ENCODE data around the gene APH1A.
"Not testable (repeated sequence)": the region's sequence is repeated elsewhere in the genome, so short reads cannot be mapped to it uniquely, and the experiment has no call there.

Gene APH1A

DNA sequence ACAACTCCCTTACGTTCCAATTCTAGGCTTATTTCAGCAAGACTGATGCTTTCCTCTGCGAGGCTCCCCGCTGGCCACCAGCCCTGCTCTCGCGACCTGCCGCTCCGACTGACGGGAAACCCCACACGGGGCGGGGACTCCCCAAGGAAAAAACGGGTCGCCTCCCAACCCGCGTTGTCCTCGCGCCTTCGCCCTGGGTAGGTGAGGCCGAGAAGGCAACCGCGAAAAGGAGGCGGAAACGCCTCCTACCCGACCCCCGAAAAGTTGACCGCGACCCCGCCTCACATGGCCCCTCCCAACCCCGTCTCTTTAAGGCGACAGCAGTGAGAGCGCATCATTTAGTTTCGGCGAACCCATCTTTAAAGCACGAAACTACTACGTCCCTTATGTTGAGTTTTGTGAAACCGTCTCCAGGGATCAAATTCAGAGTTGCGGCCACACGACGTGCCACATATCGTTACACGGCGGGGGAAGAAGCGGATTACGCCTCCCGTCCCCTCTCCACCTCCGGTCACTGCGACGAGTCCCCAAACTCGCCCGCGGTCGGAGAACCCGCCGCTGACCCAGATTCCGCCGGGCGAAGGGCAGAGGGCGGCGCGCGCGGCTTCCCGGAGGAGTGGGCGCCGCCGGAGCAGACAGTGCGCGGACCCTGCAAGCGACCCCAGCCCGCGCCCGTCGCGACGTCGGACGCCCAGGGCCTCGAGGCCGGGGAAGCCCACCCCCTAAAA, 34.1 kb downstream of the APH1A start:
- FAIRE-seq (peak; percentile 87), DNase-seq (ENCODE audit: insufficient read length, low spot score) (peak; percentile 45)

DNA sequence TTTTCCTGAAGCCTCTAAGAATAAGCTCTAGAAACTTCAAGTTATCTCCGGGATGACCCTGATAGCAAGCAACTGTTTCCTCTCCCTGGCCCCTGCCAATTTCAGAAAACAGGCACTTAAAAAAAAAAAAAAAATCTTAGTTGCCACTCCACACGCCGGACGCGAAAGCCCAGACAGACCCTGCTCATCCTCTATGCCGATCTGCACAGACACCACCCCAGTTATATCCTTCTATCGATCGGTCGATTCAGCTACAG, 34.6 kb downstream of the APH1A start:
- FAIRE-seq: no peak
- no peak for DNase-seq (ENCODE audit: insufficient read length, low spot score)

DNA sequence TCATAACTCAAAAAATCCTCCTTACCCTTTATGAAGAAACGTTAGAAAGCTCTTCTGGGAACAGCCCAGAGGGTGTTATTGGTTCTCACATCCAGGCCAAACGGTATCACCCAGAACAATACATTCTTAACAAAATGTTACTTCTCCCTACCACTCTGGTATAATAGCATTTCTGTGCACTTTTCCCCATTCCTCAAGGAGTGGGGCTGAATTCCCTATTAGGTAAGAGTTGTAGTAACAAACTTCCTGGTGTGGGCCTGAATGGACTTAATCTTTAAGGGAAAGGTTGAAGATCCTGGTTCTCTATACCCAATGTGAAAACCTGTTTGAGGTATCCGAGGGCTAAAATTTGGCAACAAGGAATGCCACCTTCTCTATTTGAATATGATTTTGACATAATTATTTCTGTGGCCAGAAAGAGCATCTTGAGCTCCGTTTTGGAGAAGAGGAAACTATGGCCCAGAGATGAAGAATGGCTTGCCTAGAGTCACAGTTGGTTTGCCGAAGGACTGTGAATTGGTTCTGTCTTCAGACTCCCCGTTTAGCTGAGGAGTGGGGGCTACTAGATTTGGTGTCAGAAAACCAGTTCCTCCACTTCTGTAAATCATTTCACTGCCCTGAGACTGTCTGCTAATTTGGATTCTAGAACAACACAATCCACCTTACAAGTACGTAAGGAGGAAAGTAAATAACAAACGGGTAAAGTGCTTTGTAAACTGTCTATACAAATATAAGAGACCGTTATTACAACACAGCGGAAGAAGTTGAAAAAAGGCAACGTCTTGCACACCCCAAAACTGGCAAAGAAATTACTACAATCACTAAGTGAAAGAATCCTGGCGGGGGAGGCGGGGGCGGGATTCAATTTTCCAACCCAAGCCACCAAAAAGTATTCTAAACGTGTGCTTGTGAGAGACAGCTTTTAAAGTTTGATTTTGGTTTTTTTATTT, 35.2 kb downstream of the APH1A start:
- DNase-seq (ENCODE audit: insufficient read length, low spot score): no peak

DNA sequence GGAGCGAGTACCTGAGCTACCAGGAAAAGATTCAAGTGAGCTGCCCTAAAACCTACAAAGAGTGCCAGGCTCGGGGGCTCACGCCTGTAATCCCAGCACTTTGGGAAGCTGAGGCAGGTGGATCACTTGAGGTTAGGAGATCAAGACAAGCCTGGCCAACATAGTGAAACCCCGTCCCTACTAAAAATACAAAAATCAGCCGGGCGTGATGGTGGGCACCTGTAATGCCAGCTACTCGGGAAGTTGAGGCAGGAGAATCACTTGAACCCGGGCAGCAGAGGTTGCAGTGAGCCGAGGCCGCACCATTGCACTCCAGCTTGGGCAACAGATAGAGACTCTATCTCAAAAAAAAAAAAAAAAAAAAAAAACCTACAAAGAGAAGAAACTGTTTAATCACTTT, 35.9 kb downstream of the APH1A start:
- not testable (repeated sequence) for FAIRE-seq; DNase-seq (ENCODE audit: insufficient read length, low spot score)

More for the DNA sequence above, 35.2 kb downstream of the APH1A start:
- peak; percentile 63 for FAIRE-seq

DNA sequence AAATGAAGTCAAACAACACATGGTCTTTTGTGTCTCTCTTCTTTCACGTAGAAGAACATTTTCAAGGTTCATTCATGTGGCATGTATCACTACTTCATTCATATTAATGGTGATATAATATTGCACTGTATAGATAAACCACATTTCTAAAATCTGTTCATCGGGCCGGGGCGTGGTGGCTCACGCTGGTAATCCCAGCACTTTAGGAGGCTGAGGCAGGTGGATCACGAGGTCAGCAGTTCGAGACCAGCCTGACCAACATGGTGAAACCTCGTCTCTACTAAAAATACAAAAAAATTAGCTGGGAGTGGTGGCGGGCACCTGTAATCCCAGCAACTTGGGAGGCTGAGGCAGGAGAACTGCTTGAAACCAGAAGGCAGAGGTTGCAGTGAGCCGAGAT, 40.6 kb downstream of the APH1A start:
- not testable (repeated sequence) for DNase-seq (ENCODE audit: insufficient read length, low spot score); FAIRE-seq

DNA sequence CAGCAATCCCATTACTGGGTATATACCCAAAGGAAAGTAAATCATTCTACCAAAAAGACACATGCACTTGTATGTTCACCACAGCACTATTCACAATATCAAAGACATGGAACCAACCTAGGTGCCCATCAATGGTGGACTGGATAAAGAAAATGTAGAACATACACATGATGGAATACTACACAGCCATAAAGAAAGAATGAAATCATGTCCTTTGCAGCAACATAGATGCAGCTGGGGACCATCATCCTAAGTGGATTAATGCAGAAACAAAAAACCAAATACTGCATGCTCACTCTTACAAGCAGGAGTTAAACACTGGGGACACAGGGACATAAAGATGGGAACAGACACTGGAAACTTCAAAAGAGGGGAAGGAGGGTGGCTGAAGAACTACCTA, 41.6 kb downstream of the APH1A start:
- no peak for DNase-seq (ENCODE audit: insufficient read length, low spot score)
- FAIRE-seq: no peak

DNA sequence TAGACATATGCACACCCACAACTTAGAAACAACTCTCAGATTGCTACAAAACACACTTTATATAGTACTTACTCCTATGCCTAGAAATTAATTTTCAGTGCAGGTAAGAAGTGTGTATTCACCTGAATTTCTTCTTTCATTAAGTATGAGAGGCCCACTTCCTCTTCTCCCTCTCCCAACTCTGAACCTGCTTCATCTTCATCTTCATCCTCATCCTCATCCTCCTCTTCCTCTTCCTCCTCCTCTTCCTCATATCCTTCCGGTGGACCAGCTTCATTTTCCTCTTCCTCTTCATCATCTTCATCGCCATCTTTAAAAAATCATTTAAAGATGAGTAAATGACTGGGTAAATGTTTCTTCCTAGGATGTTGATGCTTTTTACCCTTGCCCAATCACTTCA, 42.3 kb downstream of the APH1A start:
- FAIRE-seq: no peak
- no peak for DNase-seq (ENCODE audit: insufficient read length, low spot score)

DNA sequence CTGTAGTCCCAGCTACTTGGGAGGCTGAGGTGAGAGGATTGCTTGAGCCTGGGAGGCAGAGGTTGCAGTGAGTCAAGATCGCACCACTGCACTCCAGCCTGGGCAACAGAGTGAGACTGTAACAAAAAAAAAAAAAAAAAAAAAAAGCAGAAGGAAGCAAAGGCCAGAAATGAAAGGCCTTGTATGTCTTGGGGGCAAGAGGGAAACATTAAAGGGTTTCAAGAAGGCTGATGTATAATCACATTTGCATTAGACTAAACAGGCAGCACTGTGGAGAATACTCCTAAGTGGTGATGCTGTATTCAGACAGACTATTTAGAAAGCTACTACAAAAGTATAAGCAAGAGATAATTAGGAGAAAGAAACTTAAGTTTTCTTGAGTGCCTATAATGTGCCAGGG, 43.3 kb downstream of the APH1A start:
- DNase-seq (ENCODE audit: insufficient read length, low spot score): no peak

DNA sequence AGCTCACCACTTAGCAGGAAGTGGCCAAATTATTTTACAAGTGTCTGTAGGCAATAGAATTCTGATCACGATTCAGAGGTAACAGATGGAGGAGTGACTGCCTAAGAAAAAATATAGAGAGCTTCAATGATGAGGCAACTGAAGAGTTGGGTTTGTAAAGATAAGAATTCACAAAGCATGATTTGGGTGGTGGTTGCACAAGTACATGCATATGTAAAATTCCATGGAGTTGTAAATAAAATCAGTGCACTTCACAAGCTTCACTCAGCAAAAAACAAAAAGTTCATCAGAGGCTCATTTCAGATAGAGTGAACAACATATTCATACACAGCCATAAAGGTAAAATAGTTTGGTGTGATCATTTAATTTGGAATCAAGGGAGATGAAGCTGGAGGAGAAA, 43.8 kb downstream of the APH1A start:
- FAIRE-seq (no peak), DNase-seq (ENCODE audit: insufficient read length, low spot score) (no peak)

More for the DNA sequence above, 43.3 kb downstream of the APH1A start:
- no peak for FAIRE-seq

DNA sequence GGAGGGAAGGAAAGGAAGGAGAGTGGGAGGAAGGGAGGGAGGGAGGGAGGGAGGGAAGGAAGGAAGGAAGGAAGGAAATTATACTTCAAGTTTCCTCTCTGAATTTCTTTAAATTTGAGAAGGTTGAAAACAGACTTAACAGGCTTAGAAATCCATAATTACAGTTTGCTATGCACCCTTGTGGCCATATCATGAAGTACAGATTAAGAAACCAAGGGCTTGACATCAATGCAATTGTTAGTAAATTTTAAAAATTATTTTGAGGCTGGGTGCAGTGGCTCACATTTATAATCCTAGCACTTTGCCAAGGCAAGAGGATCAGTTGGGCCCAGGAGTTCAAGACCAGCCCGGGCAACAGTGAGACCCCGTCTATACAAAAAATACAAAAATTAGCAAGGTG, 47.3 kb downstream of the APH1A start:
- DNase-seq (ENCODE audit: insufficient read length, low spot score) (no peak), FAIRE-seq (no peak)

DNA sequence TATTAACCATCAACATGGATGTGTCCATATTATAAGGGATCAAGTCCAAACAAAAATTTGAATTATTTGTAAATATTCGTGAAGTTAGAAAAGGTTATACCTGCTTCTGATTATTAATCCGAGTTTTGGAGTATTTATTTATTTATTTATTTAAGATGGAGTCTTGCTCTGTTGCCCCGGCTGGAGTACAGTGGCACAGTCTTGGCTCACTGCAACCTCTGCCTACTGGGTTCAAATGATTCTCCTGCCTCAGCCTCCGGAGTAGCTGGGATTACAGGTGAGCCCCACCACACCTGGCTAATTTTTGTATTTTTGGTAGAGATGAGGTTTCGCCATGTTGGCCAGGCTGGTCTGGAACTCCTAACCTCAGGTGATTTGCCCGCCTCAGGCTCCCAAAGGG, 53.0 kb downstream of the APH1A start:
- not testable (repeated sequence) for FAIRE-seq; DNase-seq (ENCODE audit: insufficient read length, low spot score)

All from GM19239 (cell line).